HG02943 (cell line): Measurements from ENCODE around the gene WDR74.
"Not testable (repeated sequence)": the region's sequence is repeated elsewhere in the genome, so short reads cannot be mapped to it uniquely, and the experiment has no call there.

Experiments used
- ATAC-seq: cut with Tn5 transposase; IDR thresholded peaks from one replicate; pipeline ENCODE4 v1.9.1; 2021; ENCODE audit warnings: mild to moderate bottlenecking, low read depth, moderate library complexity; ENCODE audit not compliant: unreplicated experiment

Gene WDR74

DNA sequence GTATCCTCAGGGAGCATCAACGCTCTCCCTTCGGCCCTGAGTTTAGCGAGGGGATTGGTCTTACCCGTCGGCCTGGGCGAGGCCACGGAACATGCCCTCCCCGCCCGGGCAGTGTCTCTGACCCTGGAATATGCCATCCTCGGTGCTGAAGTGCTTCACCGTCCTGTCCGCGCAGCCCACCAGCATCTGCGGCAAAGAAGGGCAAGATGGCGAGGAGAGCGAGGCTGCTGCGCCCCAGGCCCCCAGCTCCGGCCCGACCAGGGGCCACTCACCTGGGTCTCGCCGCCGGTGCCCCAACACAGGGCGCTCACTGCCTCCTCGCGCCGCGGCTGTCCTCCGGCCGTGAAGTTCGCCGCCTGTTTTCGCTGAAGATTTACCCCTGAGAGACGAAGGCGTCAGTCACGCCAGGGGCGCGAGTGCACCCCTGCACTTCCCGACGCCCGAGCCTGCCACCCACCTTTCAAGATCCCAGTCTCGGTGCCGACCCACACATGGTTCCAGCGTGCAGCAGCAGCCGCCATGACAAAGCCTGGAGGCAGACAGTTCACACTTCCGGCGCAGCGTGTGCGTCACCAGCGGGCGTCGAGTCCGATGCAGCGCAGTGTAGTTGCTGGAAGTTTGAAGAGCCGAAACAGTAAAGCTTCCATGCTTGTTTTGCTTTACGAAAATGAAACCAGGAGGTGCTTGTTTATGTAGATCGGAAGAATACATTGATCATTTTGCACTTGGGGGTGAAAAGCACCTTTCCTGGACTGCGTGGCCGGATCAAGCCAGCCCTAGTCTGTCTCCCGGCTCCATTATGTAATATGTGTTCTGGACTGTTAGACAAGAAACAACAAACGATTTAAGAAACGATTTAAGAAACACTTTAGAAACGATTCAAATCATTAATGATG, at the start of gene WDR74:
Gene WDR74 (minus strand): TSS at position 541 of the 896 bp plus-strand sequence. CDS start 20 bp downstream, at position 521.
- peak; percentile 46 for ATAC-seq

DNA sequence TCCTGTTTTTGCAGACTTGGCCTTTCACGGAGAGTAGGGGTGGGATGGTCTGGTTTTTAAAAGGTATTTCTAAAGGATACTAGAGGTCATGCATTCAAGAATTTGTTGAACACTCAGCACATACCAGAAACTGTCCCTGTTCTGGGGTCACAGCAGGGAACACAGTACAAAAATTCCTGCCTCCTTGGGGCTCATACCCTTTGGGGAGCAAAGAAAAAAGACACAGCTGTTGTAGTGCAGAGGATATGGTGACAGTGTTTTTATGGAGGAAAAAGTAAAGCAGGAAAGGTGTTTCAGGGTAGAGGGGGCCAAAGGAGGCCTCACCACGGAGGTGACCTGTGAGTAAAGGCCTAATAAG, 49.7 kb upstream of the WDR74 start:
- ATAC-seq, result no peak

DNA sequence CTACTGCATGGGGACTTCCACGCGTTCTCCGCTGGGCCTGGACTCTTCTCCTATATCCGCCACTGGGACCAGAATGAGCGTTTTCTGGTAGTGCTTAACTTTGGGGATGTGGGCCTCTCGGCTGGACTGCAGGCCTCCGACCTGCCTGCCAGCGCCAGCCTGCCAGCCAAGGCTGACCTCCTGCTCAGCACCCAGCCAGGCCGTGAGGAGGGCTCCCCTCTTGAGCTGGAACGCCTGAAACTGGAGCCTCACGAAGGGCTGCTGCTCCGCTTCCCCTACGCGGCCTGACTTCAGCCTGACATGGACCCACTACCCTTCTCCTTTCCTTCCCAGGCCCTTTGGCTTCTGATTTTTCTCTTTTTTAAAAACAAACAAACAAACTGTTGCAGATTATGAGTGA, 49.0 kb upstream of the WDR74 start:
- no peak for ATAC-seq

DNA sequence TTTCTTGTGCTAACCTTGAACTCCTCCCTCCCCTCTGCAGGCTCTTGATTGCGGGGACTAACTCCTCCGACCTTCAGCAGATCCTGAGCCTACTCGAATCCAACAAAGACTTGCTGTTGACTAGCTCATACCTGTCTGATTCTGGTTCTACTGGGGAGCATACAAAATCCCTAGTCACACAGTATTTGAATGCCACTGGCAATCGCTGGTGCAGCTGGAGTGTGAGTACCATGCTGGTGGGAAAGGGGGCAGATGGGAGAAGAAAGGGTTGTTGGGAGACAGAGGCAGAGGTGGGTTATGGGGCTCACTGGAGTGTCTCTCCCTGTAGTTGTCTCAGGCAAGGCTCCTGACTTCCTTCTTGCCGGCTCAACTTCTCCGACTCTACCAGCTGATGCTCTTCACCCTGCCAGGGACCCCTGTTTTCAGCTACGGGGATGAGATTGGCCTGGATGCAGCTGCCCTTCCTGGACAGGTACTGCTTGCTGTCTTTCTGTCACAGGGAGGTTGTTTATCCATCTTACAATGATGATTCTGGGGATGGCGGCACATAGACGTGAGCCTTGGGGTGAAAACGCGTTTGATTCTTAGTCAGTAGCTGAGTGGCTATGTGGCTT, 45.9 kb upstream of the WDR74 start:
- no peak for ATAC-seq

DNA sequence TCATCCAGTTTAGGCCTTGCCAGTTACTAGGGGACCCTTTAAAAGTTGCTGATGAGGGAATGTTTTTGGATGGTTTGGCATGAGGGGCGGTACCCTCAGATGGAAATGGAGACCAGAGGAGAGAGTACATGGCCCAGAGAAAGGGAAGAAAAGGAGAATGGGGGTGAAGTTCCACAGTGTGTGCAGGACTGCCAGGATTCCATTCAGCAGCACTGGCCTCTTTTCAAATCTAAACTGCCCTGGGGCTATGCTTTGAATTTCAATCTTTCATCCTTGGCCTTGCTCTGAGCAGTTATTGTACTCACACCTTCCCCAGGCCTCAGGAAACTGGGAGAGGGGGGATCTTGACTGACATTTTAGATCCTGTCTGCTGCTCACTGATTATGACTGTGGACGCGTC, 44.3 kb upstream of the WDR74 start:
- no peak for ATAC-seq

DNA sequence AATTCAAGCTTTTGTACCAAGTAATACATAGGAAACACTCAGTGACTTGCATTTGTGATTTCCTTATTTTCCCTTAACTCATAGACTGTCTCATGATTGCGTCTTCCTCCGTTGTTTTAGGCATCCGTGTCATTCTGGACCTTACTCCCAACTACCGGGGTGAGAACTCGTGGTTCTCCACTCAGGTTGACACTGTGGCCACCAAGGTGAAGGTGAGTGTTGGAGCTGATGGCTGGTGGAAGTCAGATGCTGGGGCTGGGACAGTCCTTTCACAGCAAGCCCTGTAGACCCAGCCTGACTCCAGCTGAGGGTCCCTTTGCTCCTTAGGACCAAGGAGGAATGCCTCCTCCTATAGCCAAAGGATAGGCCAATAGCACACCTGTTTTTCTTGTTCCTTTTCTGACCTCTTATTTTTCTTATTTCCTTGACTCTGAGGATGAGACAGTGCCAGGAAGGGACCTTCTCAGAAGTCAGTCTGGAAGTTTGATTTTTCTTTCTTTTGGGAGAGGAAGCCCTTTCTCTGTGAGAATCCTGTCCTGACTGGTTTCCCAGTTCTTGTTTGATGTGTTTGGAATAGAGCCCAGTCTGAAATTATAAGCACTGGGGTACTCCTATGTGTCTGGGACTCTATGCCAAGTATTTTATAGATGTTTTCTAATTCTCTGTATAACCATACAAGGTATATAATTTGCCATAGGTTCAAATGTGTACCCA, 43.6 kb upstream of the WDR74 start:
- no peak for ATAC-seq

DNA sequence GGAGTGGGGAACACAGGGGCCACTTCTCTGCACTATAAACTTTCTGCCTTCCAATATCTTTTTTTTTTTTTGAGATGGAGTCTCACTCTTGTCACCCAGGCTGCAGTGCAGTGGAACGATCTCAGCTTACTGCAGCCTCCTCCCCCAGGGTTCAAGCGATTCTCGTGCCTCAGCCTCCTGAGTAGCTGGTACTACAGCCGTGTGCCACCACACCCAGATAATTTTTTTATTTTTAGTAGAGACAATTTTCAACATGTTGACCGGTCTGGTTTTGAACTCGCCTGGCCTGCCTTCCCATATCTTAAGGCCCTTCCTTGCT, 43.0 kb upstream of the WDR74 start:
- ATAC-seq, result no peak

DNA sequence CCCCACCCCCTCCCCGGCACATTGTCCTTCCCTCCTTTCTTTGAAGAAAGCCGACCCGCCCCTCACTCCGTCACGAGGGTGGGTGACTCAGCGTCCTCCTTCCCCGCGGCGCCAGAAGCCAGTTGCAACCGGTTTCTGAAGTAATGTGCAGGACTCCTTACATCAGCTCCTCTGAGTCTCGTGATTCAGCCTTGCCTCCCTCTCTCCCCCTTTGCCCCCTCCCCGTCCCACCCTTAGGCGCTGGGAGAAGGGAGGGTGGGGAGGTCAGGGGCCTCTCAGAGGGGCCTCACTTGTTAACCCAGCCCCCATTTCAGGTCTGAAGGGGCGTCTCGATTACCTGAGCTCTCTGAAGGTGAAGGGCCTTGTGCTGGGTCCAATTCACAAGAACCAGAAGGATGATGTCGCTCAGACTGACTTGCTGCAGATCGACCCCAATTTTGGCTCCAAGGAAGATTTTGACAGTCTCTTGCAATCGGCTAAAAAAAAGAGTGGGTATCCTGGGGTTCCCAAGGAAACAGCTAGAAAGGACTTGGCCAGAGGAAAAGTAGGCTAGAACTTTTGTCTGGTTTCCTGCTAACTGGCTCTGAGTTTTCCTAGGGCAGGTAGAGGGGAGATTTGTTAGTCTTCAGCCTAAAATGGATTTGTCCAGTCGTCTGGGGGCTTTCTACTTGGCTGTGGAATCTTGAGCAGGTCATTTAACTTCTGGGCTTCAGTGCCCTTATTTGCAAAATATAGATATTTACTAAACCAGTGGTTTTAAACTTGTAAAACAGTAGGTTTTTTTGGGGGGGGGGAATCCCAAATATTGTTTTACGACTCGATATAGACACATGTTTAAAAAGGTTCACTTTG, 42.4 kb upstream of the WDR74 start:
- ATAC-seq, result peak; percentile 52

DNA sequence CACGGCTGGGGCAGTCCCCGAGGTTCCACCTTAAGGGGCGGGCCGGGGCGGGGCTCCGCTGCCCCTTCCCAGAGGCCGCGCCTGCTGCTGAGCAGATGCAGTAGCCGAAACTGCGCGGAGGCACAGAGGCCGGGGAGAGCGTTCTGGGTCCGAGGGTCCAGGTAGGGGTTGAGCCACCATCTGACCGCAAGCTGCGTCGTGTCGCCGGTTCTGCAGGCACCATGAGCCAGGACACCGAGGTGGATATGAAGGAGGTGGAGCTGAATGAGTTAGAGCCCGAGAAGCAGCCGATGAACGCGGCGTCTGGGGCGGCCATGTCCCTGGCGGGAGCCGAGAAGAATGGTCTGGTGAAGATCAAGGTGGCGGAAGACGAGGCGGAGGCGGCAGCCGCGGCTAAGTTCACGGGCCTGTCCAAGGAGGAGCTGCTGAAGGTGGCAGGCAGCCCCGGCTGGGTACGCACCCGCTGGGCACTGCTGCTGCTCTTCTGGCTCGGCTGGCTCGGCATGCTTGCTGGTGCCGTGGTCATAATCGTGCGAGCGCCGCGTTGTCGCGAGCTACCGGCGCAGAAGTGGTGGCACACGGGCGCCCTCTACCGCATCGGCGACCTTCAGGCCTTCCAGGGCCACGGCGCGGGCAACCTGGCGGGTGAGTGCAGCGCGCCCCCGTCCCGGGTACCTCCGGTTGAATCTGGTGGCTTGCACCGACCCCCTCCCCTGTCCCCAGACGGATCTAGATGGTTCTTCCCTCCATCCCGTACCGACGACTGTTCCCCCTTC, 41.6 kb upstream of the WDR74 start, which contains the start of gene SLC3A2:
Gene SLC3A2 (plus strand): TSS at position 94 of the 776 bp plus-strand sequence. CDS start 128 bp downstream, at position 222.
- peak; percentile 62 for ATAC-seq

DNA sequence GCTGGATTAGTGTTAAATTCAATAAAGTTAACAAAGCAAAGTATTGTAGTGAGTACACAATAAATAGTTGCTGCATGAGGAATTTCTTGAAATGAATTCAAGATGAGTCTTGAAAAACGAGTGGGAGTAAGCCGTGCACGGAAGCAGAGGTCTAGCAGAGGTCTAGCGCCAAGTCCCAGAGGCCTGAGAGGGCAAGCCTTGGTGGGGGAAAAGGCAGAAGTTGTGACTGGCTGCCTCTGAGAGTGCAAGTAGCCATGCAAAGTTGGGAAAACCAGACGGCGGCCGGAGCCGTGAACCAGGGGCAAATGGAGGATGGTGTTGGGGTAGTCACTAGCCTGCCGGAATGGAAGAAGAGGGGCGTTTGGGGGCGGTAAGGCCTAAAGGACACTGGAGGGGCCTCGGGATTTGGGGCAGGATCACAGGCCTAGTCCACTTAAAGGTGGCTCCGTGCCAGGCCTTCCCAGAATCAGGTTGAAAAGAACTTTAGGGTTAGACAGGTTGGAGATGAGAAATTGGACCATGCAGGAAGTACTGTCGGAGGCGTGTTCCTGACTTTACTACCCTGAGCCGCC, 40.9 kb upstream of the WDR74 start:
- ATAC-seq, result no peak

DNA sequence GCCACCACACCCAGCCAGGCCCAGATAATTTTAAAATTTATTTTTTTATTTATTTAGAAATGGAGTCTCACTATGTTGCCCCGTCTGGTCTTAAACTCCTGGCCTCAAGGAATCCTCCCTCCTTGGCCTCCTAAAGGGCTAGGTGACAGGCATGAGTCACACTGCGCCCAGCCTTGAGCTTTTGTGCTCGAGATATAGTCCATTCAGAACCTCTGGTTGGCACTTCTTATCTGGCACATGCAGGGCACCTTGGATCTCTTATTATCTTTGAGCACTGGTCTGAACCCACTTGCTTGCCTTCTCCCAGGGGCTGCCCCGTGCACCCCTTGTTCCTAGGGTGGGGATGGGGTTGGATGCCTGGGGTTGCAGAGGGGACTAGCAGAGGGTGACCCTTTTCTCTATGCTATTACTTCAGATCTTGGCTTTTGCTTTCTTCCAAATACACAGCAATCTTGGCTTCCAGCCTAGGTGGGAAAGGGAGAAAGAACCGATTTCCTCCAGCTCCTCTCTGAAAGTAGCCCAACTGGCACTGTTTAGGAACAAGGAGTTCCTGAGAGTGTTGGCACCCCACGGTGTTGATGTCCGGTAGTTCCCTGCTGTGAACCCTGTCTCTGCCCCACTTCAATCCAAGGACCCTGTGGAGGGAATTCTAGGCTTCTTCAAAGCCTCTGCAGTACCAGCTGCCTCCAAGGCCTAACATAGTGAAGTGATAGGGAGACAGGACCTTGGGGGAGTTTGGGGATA, 40.0 kb upstream of the WDR74 start:
- no peak for ATAC-seq

DNA sequence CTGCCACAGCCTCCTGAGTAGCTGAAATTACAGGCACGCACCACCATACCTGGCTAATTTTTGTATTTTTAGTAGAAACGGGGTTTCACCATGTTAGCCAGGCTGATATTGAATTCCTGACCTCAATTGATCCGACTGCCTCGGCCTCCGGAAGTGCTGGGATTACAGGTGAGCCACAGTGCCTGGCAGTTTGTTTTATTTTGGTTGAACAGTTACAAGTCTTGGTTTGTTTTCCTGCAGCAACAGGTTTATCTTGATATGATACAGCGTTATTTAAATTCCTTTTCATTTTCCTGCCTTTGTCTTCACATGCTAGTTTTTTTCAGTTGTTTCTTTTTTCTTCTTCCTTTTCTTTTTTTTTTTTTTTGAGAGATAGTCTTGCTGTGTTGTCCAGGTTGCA, 37.3 kb upstream of the WDR74 start:
- no peak for ATAC-seq

DNA sequence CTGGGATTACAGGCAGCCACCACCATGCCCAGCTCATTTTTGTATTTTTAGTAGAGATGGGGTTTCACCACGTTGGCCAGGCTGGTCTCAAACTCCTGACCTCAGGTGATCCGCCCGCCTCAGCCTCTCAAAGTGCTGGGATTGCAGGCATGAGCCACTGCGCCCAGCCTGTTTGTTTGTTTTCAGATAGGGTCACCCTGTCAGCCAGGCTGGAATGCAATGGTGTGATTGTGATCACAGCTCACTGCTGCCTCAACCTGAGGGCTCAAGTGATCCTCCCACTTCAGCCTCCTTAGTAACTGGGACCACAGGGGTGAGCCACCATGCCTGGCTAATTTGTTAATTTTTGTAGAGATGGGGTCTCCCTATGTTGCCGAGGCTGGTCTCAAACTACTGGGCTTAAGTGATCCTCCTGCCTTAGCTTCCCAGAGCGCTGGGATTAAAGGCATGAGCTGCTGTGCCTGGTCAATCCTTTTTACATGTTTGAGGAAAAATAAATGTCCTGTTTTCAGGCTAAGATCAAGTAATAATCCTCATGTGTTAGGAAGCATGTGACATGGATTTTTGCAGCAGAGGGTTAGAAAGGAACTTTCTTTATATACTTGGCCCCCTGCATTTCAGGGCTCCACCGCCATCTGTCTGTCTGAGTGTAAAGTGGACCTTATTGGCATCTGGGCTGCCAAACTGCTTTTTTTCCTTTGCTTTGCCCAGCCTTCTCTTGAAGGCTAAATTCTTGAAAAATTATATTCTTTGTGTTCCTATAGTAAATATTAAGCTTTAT, 36.5 kb upstream of the WDR74 start:
- no peak for ATAC-seq

DNA sequence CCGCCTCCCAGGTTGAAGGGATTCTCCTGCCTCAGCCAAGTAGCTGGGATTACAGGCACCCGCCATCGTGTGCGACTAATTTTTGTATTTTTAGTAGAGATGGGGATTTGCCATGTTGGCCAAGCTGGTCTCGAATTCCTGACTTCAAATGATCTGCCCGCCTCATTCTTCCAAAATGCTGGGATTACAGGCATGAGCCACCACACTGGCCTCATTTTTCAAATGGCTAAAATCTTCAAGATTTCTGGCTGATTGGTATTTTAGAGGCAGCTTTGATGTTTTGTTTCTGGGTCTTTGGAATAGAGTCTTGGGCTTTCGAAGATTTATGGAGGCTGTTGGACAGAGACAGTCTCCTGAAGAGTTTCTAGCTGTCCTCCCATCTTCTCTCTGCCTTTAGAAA, 35.5 kb upstream of the WDR74 start:
- ATAC-seq, result no peak

DNA sequence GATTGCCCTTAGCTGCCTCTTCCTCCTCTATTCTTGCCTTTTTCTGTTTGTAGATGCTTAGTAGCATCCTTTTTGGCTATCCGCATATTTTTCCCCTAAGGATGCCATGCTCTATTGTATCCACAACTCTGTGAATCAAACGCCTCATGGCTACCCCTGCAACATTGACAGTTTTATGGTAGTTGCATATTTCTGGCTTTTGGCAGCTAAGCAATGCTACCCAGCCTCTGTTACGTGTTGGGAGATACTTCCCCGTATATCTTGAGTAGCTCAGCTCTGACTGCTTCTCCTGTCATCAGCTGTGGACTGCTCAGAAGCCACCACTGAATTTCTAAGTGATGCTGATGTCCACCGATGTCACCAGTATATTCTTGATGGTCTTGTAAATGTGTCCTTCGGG, 26.2 kb upstream of the WDR74 start:
- ATAC-seq, result no peak

DNA sequence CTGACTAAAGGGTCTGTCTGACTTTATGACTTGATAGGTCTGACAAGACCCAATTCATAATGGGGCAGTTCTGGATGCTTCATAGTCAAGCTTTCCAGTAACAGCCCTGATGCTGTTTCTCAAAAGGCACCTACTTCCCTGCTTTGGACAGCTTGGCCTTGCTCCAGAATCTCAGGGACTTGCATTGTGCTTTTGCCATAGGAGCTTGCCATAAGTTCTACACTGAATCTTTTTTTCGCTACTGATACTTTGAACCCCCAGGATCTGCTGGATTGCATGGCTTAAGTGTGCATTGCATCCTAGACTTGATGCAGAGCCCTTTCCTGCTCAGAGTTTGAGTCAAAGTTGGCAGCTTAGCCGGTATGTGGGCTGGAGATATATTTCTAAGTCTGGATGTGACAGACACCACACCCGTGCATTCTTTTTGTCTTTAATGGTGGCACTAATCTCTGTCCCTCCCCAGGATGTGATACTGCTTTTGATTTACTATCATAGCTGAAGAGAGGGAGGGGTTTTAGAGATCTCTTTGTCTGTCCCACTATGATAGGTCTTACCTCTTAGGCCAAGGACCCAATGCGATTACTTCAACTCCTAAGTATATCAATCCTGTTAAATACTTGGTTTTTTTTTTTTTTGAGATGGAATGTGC, 24.4 kb upstream of the WDR74 start:
- no peak for ATAC-seq

DNA sequence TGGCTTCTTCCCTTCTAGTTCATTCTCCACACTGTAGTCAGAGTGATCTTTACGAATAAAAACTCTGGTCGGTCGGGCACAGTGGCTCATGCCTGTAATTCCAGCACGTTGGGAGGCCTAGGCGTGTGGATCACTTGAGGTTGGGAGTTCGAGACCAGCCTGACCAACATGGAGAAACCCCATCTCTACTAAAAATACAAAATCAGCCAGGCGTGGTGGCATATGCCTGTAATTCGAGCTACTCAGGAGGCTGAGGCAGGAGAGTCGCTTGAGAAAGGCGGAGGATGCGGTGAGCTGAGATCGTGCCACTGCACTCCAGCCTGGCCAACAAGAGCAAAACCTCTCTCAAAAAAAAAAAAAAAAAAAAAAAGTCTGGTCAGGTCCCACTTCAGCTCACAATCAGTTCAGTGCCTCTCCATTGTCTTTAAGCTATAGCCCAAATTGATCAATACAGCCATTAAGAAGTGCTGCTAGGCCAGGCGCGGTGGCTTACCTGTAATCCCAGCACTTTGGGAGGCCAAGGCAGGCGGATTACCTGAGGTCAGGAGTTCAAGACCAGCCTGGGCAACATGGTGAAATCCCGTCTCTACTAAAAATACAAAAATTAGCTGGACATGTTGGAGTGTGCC, 22.3 kb upstream of the WDR74 start:
- ATAC-seq, result not testable (repeated sequence)
